ENCODE measurements around the gene ADGRA1. TPM values are rescaled to one million over a fixed set of nuclear protein-coding genes. Genes with fewer than 3 reads are reported as not detected.
"Not testable (repeated sequence)": the region's sequence is repeated elsewhere in the genome, so short reads cannot be mapped to it uniquely, and the experiment has no call there.

ADGRA1 gene
- polyA plus RNA-seq, 3 donors, result not detected

DNA sequence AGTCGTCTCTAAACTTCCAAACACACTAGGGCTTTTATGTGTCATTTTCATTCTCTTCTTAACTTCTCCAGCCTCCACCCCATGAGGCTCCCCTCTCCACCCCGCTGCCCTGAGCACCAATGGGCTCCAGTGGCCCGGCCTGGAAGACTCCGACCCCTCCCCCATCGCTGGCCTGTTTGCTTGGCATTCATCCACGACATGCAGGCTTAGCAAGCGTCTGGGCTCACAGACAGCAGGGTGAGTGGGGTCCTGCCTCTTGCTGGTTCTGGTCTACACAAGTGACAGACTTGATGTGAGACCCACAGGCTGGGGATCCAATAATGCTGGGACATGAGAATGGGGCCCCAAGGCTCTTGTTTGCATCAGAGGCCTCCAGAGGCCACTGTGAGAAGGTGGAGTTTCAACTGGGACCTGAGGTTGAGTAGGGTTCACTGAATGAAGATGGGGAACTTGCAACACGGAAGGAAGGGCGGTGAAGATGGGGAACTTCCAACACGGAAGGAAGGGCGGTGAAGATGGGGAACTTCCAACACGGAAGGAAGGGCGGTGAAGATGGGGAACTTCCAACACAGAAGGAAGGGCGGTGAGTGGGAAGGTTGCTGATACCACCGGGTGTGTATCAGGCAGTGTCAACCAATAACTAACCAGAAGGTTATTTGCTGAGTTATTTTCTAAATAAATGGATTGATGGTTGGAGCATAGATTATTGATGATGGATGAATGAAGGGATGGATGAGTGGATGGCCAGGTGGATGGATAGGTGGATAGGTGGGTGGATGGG, 86.3 kb downstream of the ADGRA1 start:
- Histone ChIP-seq H4K20me1 (ENCODE audit: insufficient read depth, low read length) (no peaks in the 10 kb centered on the region), H3K4me1 (ENCODE audit: control insufficient read depth in 1 of 2, insufficient read depth in 2 of 2, low read length in 2 of 2) (peaks cover 11 to 16% of the 10 kb centered on the region in 2 donors), H3K4me3 (replicated peaks in 1 of 3; ENCODE audit: low read depth in 2 of 3, low read length in 3 of 3) (no peak overlapping the region), H2AFZ (ENCODE audit: insufficient read depth, low read depth, low read length, poor library complexity, severe bottlenecking) (no peak overlapping the region), H3K9ac (ENCODE audit: insufficient read depth, low read length, poor library complexity, severe bottlenecking) (no peak overlapping the region), H3K4me2 (replicated peaks; ENCODE audit: extremely low read depth, low read length, poor library complexity, severe bottlenecking) (peak overlapping the region; percentile 13), H3K27me3 (ENCODE audit: control insufficient read depth in 2 of 2, insufficient read depth in 2 of 2, low read length in 2 of 2) (peaks cover 0 to 3% of the 10 kb centered on the region in 2 donors), H3K36me3 (replicated peaks in 1 of 2; ENCODE audit: control insufficient read depth in 1 of 2, insufficient read depth in 2 of 2, low read length in 2 of 2) (no peaks in the 10 kb centered on the region), H3K27ac (ENCODE audit: low read depth in 1 of 2, low read length in 2 of 2) (peak overlapping the region; percentile 56 to 66), H3K79me2 (ENCODE audit: insufficient read depth, low read length) (no peaks in the 10 kb centered on the region), H3K9me3 (replicated peaks in 1 of 2; ENCODE audit: control insufficient read depth in 1 of 2, insufficient read depth in 1 of 2, low read length in 2 of 2) (peaks cover 27 to 49% of the 10 kb centered on the region in 2 donors)
- WGBS (ENCODE audit: insufficient coverage), result 57% methylated on average over 14 of the region's 15 CpGs
- H3K4me1 Mint-ChIP-seq, result peaks cover 14% of the 10 kb centered on the region
- H3K27ac Mint-ChIP-seq, result peak overlapping the region; percentile 13 to 91 (median 83)
- peak overlapping the region in 1 of 2 donors; percentile 33 for H3K4me3 Mint-ChIP-seq
- H3K36me3 Mint-ChIP-seq, result peaks cover 0 to 4% of the 10 kb centered on the region in 2 donors
- H3K27me3 Mint-ChIP-seq (ENCODE audit: low read depth in 3 of 3), result peaks cover 4 to 15% (median 15%) of the 10 kb centered on the region in 3 donors
- TF ChIP-seq, protein P1, sequence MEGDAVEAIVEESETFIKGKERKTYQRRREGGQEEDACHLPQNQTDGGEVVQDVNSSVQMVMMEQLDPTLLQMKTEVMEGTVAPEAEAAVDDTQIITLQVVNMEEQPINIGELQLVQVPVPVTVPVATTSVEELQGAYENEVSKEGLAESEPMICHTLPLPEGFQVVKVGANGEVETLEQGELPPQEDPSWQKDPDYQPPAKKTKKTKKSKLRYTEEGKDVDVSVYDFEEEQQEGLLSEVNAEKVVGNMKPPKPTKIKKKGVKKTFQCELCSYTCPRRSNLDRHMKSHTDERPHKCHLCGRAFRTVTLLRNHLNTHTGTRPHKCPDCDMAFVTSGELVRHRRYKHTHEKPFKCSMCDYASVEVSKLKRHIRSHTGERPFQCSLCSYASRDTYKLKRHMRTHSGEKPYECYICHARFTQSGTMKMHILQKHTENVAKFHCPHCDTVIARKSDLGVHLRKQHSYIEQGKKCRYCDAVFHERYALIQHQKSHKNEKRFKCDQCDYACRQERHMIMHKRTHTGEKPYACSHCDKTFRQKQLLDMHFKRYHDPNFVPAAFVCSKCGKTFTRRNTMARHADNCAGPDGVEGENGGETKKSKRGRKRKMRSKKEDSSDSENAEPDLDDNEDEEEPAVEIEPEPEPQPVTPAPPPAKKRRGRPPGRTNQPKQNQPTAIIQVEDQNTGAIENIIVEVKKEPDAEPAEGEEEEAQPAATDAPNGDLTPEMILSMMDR (IDR thresholded peaks at IDR 0.05), result no peak
- intact Hi-C loops (cut with micrococcal nuclease), result no loop called here
- H3K9me3 Mint-ChIP-seq, result peaks cover 25 to 40% (median 30%) of the 10 kb centered on the region in 7 donors
- DNase-seq, result peak; percentile 46 to 85 (median 70)

DNA sequence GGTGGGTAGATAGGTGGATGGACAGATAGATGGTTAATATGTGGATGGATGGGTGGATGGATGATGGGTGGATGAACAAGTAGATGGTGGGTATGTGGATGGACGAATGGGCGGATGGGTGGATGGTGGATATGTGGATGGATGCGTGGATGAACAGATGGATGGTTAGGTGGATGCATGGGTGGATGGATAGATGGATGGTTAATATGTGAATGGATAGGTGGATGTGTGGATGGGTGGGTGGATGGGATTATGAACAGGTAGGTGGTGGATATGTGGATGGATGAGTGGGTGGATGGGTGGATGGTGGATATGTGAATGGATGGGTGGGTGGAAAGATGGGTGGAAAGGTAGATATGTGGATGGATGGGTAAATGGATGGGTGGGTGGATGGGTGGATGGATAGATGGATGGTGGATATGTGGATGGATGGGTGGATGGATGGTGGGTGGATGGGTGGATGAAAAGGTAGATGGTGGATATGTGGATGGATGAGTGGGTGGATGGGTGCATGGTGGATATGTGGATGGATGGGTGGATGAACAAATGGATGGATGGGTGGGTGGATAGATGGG, 87.1 kb downstream of the ADGRA1 start:
- Histone ChIP-seq H3K79me2 (ENCODE audit: insufficient read depth, low read length) (no peaks in the 10 kb centered on the region), H3K36me3 (replicated peaks in 1 of 2; ENCODE audit: control insufficient read depth in 1 of 2, insufficient read depth in 2 of 2, low read length in 2 of 2) (no peaks in the 10 kb centered on the region), H3K27me3 (ENCODE audit: control insufficient read depth in 2 of 2, insufficient read depth in 2 of 2, low read length in 2 of 2) (peaks cover 0 to 3% of the 10 kb centered on the region in 2 donors), H3K4me3 (replicated peaks in 1 of 3; ENCODE audit: low read depth in 2 of 3, low read length in 3 of 3) (no peak overlapping the region), H3K27ac (ENCODE audit: low read depth in 1 of 2, low read length in 2 of 2) (no peak overlapping the region), H3K4me1 (ENCODE audit: control insufficient read depth in 1 of 2, insufficient read depth in 2 of 2, low read length in 2 of 2) (peaks cover 11 to 16% of the 10 kb centered on the region in 2 donors), H2AFZ (ENCODE audit: insufficient read depth, low read depth, low read length, poor library complexity, severe bottlenecking) (no peak overlapping the region), H3K9me3 (replicated peaks in 1 of 2; ENCODE audit: control insufficient read depth in 1 of 2, insufficient read depth in 1 of 2, low read length in 2 of 2) (peaks cover 27 to 49% of the 10 kb centered on the region in 2 donors), H3K4me2 (replicated peaks; ENCODE audit: extremely low read depth, low read length, poor library complexity, severe bottlenecking) (no peak overlapping the region), H4K20me1 (ENCODE audit: insufficient read depth, low read length) (no peaks in the 10 kb centered on the region), H3K9ac (ENCODE audit: insufficient read depth, low read length, poor library complexity, severe bottlenecking) (no peak overlapping the region)
- Mint-ChIP-seq H3K27me3 (ENCODE audit: low read depth in 3 of 3) (peaks cover 2 to 15% (median 12%) of the 10 kb centered on the region in 3 donors), H3K4me3 (no peak overlapping the region), H3K27ac (peak overlapping the region in 4 of 7 donors; percentile 13 to 91 (median 82)), H3K9me3 (peaks cover 21 to 37% (median 30%) of the 10 kb centered on the region in 7 donors), H3K36me3 (peaks cover 0 to 4% of the 10 kb centered on the region in 2 donors), H3K4me1 (peaks cover 14% of the 10 kb centered on the region)
- 81% methylated on average over 3 of the region's 3 CpGs for WGBS (ENCODE audit: insufficient coverage)
- TF ChIP-seq, protein P1 (IDR thresholded peaks at IDR 0.05), result no peak
- intact Hi-C loops (cut with micrococcal nuclease), result no loop called here
- DNase-seq, result no peak

DNA sequence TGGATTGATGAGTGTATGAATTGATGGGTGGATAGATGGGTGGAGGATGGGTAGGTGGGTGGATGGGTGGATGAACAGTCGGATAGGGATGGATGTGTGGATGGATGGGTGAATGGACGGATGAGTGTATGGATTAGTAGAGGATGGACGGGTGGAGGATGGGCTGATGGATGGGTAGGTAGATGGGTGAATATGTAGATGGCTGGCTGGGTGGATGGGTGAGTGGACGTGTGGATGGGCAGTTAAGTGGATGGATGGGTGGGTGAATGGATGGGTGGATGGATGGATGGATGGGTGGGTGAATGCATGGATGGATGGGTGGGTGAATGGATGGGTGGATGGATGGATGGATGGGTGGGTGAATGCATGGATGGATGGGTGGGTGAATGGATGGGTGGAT, 87.9 kb downstream of the ADGRA1 start:
- Histone ChIP-seq H3K9me3 (replicated peaks in 1 of 2; ENCODE audit: control insufficient read depth in 1 of 2, insufficient read depth in 1 of 2, low read length in 2 of 2) (peaks cover 27 to 49% of the 10 kb centered on the region in 2 donors), H3K4me1 (ENCODE audit: control insufficient read depth in 1 of 2, insufficient read depth in 2 of 2, low read length in 2 of 2) (peaks cover 11 to 16% of the 10 kb centered on the region in 2 donors)
- H3K36me3 ChIP-seq (replicated peaks in 1 of 2; ENCODE audit: control insufficient read depth in 1 of 2, insufficient read depth in 2 of 2, low read length in 2 of 2); H3K36me3 Mint-ChIP-seq; H3K4me3 Mint-ChIP-seq; H3K9ac ChIP-seq (ENCODE audit: insufficient read depth, low read length, poor library complexity, severe bottlenecking); intact Hi-C loops (cut with micrococcal nuclease); H2AFZ ChIP-seq (ENCODE audit: insufficient read depth, low read depth, low read length, poor library complexity, severe bottlenecking); H3K27ac ChIP-seq (ENCODE audit: low read depth in 1 of 2, low read length in 2 of 2); H4K20me1 ChIP-seq (ENCODE audit: insufficient read depth, low read length); H3K4me2 ChIP-seq (replicated peaks; ENCODE audit: extremely low read depth, low read length, poor library complexity, severe bottlenecking); H3K4me3 ChIP-seq (replicated peaks in 1 of 3; ENCODE audit: low read depth in 2 of 3, low read length in 3 of 3); DNase-seq; H3K27me3 ChIP-seq (ENCODE audit: control insufficient read depth in 2 of 2, insufficient read depth in 2 of 2, low read length in 2 of 2); H3K27ac Mint-ChIP-seq; H3K79me2 ChIP-seq (ENCODE audit: insufficient read depth, low read length): not testable (repeated sequence)
- peaks cover 4 to 15% (median 10%) of the 10 kb centered on the region in 3 donors for H3K27me3 Mint-ChIP-seq (ENCODE audit: low read depth in 3 of 3)
- WGBS (ENCODE audit: insufficient coverage), result 90% methylated on average over 4 of the region's 4 CpGs
- peaks cover 21 to 37% (median 30%) of the 10 kb centered on the region in 7 donors for H3K9me3 Mint-ChIP-seq
- peaks cover 14% of the 10 kb centered on the region for H3K4me1 Mint-ChIP-seq

Measured in CD14-positive monocyte (primary cell).